Stomach (tissue), 4 donors: ENCODE results near the gene LRRC10.

ENCODE experiments used
- EP300 ChIP-seq: sonication (generic); formaldehyde crosslinking; IDR thresholded peaks from one replicate; pipeline ENCODE4 v1.6.1; 2017; ENCODE audit warnings: antibody characterized with exemption
- POLR2A ChIP-seq, 4 donors: fragments of 450-650 bp; IDR thresholded peaks; one replicate each; pipeline ENCODE4 v1.6.1; 2016; ENCODE audit warnings: antibody characterized with exemption in 4 of 4, control low read depth in 2 of 4, mild to moderate bottlenecking in 1 of 4, moderate library complexity in 1 of 4
- TF ChIP-seq, protein P1 (sequence below), 7 experiments: fragments of 450-650 bp in 4 of 7; fragments of 200-600 bp in 3 of 7; sonication (generic) in 3 of 7; IDR thresholded peaks; one replicate each; pipeline ENCODE4 v1.5.1; 2016 to 2019; ENCODE audit warnings: antibody characterized with exemption in 7 of 7, control low read depth in 2 of 7, mild to moderate bottlenecking in 1 of 7

- TF ChIP-seq, protein P1, sequence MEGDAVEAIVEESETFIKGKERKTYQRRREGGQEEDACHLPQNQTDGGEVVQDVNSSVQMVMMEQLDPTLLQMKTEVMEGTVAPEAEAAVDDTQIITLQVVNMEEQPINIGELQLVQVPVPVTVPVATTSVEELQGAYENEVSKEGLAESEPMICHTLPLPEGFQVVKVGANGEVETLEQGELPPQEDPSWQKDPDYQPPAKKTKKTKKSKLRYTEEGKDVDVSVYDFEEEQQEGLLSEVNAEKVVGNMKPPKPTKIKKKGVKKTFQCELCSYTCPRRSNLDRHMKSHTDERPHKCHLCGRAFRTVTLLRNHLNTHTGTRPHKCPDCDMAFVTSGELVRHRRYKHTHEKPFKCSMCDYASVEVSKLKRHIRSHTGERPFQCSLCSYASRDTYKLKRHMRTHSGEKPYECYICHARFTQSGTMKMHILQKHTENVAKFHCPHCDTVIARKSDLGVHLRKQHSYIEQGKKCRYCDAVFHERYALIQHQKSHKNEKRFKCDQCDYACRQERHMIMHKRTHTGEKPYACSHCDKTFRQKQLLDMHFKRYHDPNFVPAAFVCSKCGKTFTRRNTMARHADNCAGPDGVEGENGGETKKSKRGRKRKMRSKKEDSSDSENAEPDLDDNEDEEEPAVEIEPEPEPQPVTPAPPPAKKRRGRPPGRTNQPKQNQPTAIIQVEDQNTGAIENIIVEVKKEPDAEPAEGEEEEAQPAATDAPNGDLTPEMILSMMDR (IDR thresholded peaks at IDR 0.05), result no peak
- TF ChIP-seq EP300 (no peak), POLR2A (IDR thresholded peaks at IDR 0.05) (no peak)
Measured at GRCh38 chr12:69608114-69608513, 2.6 kb downstream of the LRRC10 start.
